ENCODE measurements around the gene OR14A16. TPM values are rescaled to one million over a fixed set of nuclear protein-coding genes. Genes with fewer than 3 reads are reported as not detected.

Gene OR14A16
- total RNA-seq, 1 experiment from 2014 or later: not detected

DNA sequence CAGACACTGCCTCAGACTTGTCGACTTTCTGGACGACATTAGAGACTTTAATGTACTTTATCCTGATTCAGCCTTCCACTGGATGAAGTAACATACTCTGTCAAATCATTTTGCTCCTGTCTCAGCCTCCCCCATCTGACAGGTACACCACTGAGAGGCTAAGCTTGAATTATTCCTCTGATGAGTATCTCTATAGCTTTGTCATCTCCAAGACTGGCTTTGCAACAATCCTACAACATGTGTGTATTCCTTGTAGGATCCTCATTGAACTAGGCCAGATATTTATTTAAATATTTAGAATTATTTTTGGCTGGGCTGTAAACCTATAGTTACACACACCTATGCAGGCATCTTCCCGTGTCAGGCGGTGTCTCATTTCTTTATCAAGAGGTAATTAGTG lies 32.0 kb upstream of the OR14A16 start:
- Histone ChIP-seq H3K27me3 (ENCODE audit: control insufficient read depth, insufficient read depth, low read length) (no peaks in the 10 kb centered on the region), H3K9me3 (ENCODE audit: control insufficient read depth, insufficient read depth, low read depth, low read length) (no peaks in the 10 kb centered on the region), H3K4me1 (ENCODE audit: control insufficient read depth, insufficient read depth, low read length) (no peaks in the 10 kb centered on the region), H3K27ac (ENCODE audit: low read length) (no peak overlapping the region), H3K4me3 (ENCODE audit: low read depth in 2 of 2, low read length in 2 of 2) (no peak overlapping the region), H3K36me3 (ENCODE audit: control insufficient read depth, insufficient read depth, low read length) (no peaks in the 10 kb centered on the region)
- in situ Hi-C loops (cut with HindIII; ENCODE audit: low pct_unique_long_range_greater_than_20kb, low sequenced_read_pairs): no loop called here
- BruUV-seq (replicated peaks): no TSS peak
- ATAC-seq: no peak
- CTCF ChIA-PET: no interaction called here
- POLR2A ChIA-PET: no interaction called here
- no peak for DNase-seq (ENCODE audit: low read depth, low spot score)
- TF ChIP-seq POLR2AphosphoS5 (IDR thresholded peaks at IDR 0.05; ENCODE audit: low read depth, low read length) (no peak), TCF7L2 (IDR thresholded peaks at IDR 0.05; ENCODE audit: low read depth, low read length) (no peak), SIN3A (IDR thresholded peaks at IDR 0.05; ENCODE audit: borderline replicate concordance, insufficient read depth, low read depth, low read length) (no peak)
- TF ChIP-seq, protein P1, sequence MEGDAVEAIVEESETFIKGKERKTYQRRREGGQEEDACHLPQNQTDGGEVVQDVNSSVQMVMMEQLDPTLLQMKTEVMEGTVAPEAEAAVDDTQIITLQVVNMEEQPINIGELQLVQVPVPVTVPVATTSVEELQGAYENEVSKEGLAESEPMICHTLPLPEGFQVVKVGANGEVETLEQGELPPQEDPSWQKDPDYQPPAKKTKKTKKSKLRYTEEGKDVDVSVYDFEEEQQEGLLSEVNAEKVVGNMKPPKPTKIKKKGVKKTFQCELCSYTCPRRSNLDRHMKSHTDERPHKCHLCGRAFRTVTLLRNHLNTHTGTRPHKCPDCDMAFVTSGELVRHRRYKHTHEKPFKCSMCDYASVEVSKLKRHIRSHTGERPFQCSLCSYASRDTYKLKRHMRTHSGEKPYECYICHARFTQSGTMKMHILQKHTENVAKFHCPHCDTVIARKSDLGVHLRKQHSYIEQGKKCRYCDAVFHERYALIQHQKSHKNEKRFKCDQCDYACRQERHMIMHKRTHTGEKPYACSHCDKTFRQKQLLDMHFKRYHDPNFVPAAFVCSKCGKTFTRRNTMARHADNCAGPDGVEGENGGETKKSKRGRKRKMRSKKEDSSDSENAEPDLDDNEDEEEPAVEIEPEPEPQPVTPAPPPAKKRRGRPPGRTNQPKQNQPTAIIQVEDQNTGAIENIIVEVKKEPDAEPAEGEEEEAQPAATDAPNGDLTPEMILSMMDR (IDR thresholded peaks at IDR 0.05): no peak
- TF ChIP-seq, protein P2, sequence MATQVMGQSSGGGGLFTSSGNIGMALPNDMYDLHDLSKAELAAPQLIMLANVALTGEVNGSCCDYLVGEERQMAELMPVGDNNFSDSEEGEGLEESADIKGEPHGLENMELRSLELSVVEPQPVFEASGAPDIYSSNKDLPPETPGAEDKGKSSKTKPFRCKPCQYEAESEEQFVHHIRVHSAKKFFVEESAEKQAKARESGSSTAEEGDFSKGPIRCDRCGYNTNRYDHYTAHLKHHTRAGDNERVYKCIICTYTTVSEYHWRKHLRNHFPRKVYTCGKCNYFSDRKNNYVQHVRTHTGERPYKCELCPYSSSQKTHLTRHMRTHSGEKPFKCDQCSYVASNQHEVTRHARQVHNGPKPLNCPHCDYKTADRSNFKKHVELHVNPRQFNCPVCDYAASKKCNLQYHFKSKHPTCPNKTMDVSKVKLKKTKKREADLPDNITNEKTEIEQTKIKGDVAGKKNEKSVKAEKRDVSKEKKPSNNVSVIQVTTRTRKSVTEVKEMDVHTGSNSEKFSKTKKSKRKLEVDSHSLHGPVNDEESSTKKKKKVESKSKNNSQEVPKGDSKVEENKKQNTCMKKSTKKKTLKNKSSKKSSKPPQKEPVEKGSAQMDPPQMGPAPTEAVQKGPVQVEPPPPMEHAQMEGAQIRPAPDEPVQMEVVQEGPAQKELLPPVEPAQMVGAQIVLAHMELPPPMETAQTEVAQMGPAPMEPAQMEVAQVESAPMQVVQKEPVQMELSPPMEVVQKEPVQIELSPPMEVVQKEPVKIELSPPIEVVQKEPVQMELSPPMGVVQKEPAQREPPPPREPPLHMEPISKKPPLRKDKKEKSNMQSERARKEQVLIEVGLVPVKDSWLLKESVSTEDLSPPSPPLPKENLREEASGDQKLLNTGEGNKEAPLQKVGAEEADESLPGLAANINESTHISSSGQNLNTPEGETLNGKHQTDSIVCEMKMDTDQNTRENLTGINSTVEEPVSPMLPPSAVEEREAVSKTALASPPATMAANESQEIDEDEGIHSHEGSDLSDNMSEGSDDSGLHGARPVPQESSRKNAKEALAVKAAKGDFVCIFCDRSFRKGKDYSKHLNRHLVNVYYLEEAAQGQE (IDR thresholded peaks at IDR 0.05; ENCODE audit: insufficient read depth in 1 of 2, low read depth in 2 of 2, low read length in 1 of 2): no peak
- intact Hi-C loops (cut with micrococcal nuclease; ENCODE audit: unreplicated experiment): loop anchor here (10.0 kb wide), 1 partner anchor 59 kb away; no protein-coding TSS in a partner anchor

DNA sequence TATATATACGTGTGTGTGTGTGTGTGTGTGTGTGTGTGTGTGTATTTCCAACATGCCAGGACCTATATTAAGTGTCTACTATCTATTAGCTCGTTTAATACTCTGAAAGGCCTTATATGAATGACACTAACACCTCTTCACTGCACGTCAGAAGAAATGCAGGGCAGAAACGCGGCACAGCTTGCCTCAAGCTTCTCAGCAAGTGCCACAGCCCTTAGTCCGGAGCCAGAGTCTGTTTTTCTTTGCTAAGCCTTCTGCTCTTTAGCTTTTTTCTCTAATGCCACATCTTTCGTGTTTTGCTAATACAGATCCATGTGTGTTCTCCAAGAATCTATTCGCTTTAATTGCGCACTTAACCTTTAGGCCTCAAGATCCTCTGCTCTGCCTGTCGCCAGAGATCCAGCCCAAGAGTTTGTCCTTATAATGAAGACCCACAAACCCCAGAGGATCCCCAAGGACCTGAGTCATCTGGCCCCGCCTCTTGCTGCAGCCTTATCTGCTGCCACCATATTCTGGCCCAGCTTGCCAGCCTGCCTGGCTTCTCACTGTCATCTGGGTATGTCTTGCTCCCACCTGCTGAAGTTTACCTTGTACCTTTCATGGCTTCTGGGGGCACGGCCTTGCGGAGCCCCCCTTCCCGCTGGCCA lies 31.1 kb upstream of the OR14A16 start:
- no peak for ATAC-seq
- in situ Hi-C loops (cut with HindIII; ENCODE audit: low pct_unique_long_range_greater_than_20kb, low sequenced_read_pairs): no loop called here

More for the DNA sequence above, 31.1 kb upstream of the OR14A16 start:
- Histone ChIP-seq H3K4me1 (ENCODE audit: control insufficient read depth, insufficient read depth, low read length) (no peaks in the 10 kb centered on the region), H3K4me3 (ENCODE audit: low read depth in 2 of 2, low read length in 2 of 2) (no peak overlapping the region), H3K27me3 (ENCODE audit: control insufficient read depth, insufficient read depth, low read length) (no peaks in the 10 kb centered on the region), H3K27ac (ENCODE audit: low read length) (no peak overlapping the region), H3K36me3 (ENCODE audit: control insufficient read depth, insufficient read depth, low read length) (no peaks in the 10 kb centered on the region), H3K9me3 (ENCODE audit: control insufficient read depth, insufficient read depth, low read depth, low read length) (no peaks in the 10 kb centered on the region)
- POLR2A ChIA-PET: interaction anchor here (0.6 kb wide), 1 partner anchor 8 kb away, joined by 3 read pairs; no protein-coding TSS in a partner anchor
- TF ChIP-seq, protein P2 (IDR thresholded peaks at IDR 0.05; ENCODE audit: insufficient read depth in 1 of 2, low read depth in 2 of 2, low read length in 1 of 2): no peak
- TF ChIP-seq, protein P1 (IDR thresholded peaks at IDR 0.05): no peak
- TF ChIP-seq TCF7L2 (IDR thresholded peaks at IDR 0.05; ENCODE audit: low read depth, low read length): no peak
- no peak for TF ChIP-seq POLR2AphosphoS5 (IDR thresholded peaks at IDR 0.05; ENCODE audit: low read depth, low read length)
- no peak for TF ChIP-seq SIN3A (IDR thresholded peaks at IDR 0.05; ENCODE audit: borderline replicate concordance, insufficient read depth, low read depth, low read length)
- no peak for DNase-seq (ENCODE audit: low read depth, low spot score)
- intact Hi-C loops (cut with micrococcal nuclease; ENCODE audit: unreplicated experiment): loop anchor here (10.0 kb wide), 1 partner anchor 60 kb away; no protein-coding TSS in a partner anchor
- BruUV-seq (replicated peaks): no TSS peak
- CTCF ChIA-PET: no interaction called here

Data from Panc1 (cell line).